ENCODE results near the gene RNF181. TPM values are rescaled to one million over a fixed set of nuclear protein-coding genes. Genes with fewer than 3 reads are reported as not detected.
A peak's percentile ranks its signal among the peaks of the same experiment; 100 is the strongest.

The RNF181 gene
- total and polyA plus RNA-seq, 2 of the 13 experiments (the other 11 are each of a cell fraction or from before 2014, with no cell fraction given): 224 to 578 TPM

- peak; percentile 83; the same call in 1 of the 2 replicates for TF ChIP-seq FUBP1 (CRISPR knock-in tag; IDR thresholded peaks at IDR 0.05; ENCODE audit: borderline replicate concordance)
- no peak for TF ChIP-seq FOSL1 (CRISPR knock-in tag; IDR thresholded peaks at IDR 0.05; ENCODE audit: borderline replicate concordance)
- TF ChIP-seq ZEB1 (IDR thresholded peaks at IDR 0.05; ENCODE audit: insufficient replicate concordance, low read depth): no peak
- peak; percentile 86; the same call in 1 of the 2 replicates for TF ChIP-seq MEIS2 (CRISPR knock-in tag; IDR thresholded peaks at IDR 0.05)
- peak; percentile 76 for TF ChIP-seq ZBTB38 (CRISPR knock-in tag; IDR thresholded peaks at IDR 0.05)
- TF ChIP-seq BORCS8-MEF2B (CRISPR knock-in tag; IDR thresholded peaks at IDR 0.05): peak; percentile 51; the same call in 1 of the 2 replicates
- peak; percentile 44; the same call in 1 of the 2 replicates for TF ChIP-seq TBP (CRISPR knock-in tag; IDR thresholded peaks at IDR 0.05)
- TF ChIP-seq LRRFIP1 (CRISPR knock-in tag; conservative IDR thresholded peaks at IDR 0.05): no peak
- TF ChIP-seq KIAA2018 (CRISPR knock-in tag; IDR thresholded peaks at IDR 0.05; ENCODE audit: borderline replicate concordance): 0 out of 2 replicates have a peak, but pooled peaks have one; percentile 74
- TF ChIP-seq ZNF34 (CRISPR knock-in tag; IDR thresholded peaks at IDR 0.05; ENCODE audit: borderline replicate concordance): no peak; the same call in 1 of the 2 replicates
- no peak for TF ChIP-seq ZFYVE20 (CRISPR knock-in tag; IDR thresholded peaks at IDR 0.05; ENCODE audit: borderline replicate concordance, low read depth)
- TF ChIP-seq MAFK (conservative IDR thresholded peaks at IDR 0.05 in 1 of 2, IDR thresholded peaks at IDR 0.05 in 1 of 2; ENCODE audit: low read length in 2 of 2): no peak
Observed at GRCh38 chr2:85584354-85584856, 11.1 kb upstream of the RNF181 start, which contains the start of gene VAMP5 (continued).
